Epithelial cell of proximal tubule (primary cell): ENCODE results near the gene PTPRN2. TPM values are rescaled to one million over a fixed set of nuclear protein-coding genes. Genes with fewer than 3 reads are reported as not detected.

Source experiments
- DNase-seq: peaks from one replicate; pipeline ENCODE4 v3.0.0-alpha.2; 2011; ENCODE audit warnings: low read depth
- H3K4me3 ChIP-seq: 2 replicates; pipeline ENCODE4 v1.5.1; 2011; ENCODE audit warnings: low read depth, mild to moderate bottlenecking, low read length
- CTCF ChIP-seq: conservative IDR thresholded peaks from 2 replicates; pipeline ENCODE4 v1.5.1; 2012; ENCODE audit warnings: low read depth, mild to moderate bottlenecking, low read length
- total RNA-seq: library from RNA; depleted of rRNA; stranded (reverse); fragments of >200 nt; gene quantifications from 2 replicates; pipeline ENCODE4 v1.2.3, GENCODE V29; 2015

PTPRN2 gene
- total RNA-seq, 1 donor from 2014 or later: 2.8 TPM

GRCh38 chr7:158004123-158004490, 583.5 kb downstream of the PTPRN2 start:
- H3K4me3 ChIP-seq: no peak overlapping the region
- TF ChIP-seq CTCF: no peak

GRCh38 chr7:158003441-158004122, 584.0 kb downstream of the PTPRN2 start:
- TF ChIP-seq CTCF: no peak
- no peak overlapping the region for H3K4me3 ChIP-seq
- no peak for DNase-seq

More at GRCh38 chr7:158004123-158004490, 583.5 kb downstream of the PTPRN2 start:
- DNase-seq: no peak

DNA sequence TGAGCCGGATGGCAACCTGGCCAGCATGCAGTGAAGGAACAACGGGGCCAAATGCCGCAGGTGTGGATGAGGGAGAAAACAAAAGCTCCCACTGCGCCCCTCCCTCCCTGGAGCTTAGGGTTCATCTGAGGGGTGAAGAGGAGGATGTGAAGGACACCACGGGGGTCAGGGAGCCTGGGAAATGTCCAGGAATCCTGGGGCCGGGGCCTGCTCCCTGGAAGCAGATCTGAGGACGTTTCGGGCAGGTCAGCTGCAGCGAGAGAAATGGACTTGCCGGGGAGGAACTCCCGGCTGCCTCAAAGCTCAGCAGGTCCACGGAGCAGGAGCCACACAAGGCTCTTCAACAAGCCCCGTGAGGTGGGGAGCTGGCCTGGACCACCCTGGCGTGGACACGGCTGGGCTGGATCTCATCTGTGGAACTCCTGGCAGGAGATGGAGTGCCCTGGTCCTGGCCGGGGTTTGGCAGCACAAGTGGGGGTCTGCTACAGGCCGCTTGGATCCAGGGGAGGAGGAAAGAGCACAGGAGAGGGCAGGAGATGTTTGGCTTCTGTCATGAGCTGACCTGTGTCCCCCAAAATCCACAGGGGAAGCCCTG, 585.0 kb downstream of the PTPRN2 start:
- H3K4me3 ChIP-seq: no peak overlapping the region
- no peak for DNase-seq
- TF ChIP-seq CTCF: no peak

GRCh38 chr7:158001621-158002320, 585.9 kb downstream of the PTPRN2 start:
- TF ChIP-seq CTCF: no peak
- no peak for DNase-seq
- no peak overlapping the region for H3K4me3 ChIP-seq

GRCh38 chr7:158001003-158001402, 586.6 kb downstream of the PTPRN2 start:
- H3K4me3 ChIP-seq: no peak overlapping the region
- no peak for DNase-seq
- TF ChIP-seq CTCF: no peak

GRCh38 chr7:158000160-158000559, 587.5 kb downstream of the PTPRN2 start:
- no peak for TF ChIP-seq CTCF
- no peak for DNase-seq
- no peak overlapping the region for H3K4me3 ChIP-seq
